Stimulated activated CD4-positive, alpha-beta T cell treated with anti-CD3 and anti-CD28 coated beads, Interleukin-4, amount 100 ng/mL, for 24 hours (primary cell): ENCODE results near the gene PSMD9.
A peak's percentile ranks its signal among the peaks of the same experiment; 100 is the strongest.
"Not testable (repeated sequence)": the region's sequence is repeated elsewhere in the genome, so short reads cannot be mapped to it uniquely, and the experiment has no call there.

ENCODE experiments used
- DNase-seq: peaks from one replicate; pipeline ENCODE4 v3.0.0-alpha.2; 2020

The PSMD9 gene, protein sequence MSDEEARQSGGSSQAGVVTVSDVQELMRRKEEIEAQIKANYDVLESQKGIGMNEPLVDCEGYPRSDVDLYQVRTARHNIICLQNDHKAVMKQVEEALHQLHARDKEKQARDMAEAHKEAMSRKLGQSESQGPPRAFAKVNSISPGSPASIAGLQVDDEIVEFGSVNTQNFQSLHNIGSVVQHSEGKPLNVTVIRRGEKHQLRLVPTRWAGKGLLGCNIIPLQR

GRCh38 chr12:121888478-121889273 is at the start of gene PSMD9:
TSS of gene PSMD9 (plus strand) at chr12:121888790. CDS start at chr12:121888857, 67 bp downstream.
- peak; percentile 99 for DNase-seq

DNA sequence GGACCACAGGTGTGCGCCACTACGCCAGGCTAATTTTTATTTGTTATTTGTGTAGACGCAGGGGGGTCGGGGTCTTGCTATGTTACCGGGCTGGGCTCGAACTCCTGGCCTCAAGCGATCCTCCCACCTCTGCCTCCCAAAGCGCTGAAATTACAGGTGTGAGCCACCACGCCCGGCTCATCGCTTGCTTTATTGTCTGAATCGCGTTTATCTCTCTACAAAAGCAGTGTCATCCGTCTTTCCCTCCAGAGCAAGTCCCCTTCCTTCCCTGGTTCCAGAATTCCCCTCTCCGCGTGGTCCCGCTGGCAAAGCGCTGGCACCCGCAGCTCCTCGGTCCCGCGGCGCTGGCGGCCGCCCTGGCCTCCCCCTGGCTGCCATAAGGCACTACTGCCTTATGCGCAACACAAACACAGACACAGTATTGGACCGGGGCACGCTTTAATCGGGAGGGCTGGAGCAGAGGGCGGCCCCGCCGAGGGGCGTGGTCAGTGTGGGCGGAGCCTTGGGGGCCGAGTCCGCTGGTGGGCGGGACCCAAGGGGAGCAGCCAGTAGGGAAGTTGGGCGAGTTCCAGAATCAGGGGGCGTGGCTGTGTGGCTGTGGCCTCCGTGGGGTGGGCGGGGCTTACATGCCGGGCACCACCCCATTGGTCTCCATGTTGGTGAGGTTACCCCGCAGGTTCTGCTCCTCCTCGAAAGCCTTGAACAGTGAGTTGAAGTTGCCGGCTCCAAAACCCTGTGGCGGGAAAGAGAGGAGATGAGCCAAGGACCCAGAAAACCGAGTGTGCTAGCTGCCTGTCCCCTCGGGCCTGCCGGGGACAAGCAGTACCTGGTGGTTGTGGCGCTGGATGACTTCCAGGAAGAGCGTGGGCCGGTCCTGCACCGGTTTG is 49.2 kb upstream of the PSMD9 start:
- peak; percentile 100 for DNase-seq

DNA sequence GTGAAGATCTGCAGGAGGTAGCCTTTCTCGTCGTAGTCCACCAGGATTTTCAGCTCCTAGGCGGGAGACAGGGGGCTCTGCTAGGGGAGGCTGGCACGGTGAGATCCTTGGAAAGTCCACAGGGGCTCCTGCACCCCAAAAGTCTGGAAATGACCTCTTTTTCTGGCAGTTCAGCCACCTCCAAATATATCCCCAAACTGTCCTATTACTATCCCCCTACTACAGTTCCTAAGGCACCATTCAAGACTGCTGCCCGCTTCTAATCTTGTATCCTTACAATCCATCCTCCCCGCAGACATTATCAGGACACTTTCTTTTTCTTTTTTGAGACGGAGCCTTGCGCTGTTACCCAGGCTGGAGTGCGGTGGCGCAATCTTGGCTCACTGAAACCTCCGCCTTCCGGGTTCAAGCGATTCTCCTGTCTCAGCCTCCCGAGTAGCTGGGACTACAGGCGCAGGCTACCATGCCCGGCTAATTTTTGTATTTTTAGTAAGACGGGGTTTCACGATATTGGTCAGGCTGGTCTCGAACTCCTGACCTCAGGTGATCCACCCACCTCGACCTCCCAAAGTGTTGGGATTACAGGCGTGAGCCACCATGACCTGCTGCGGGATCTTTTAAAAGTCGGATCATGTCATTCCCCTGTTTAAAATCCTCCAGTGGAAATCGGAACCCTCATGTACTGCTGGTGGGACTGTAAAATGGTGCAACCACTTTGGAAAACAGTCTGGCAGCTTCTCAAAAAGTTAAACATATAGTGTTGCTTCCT is 48.4 kb upstream of the PSMD9 start:
- no peak for DNase-seq

DNA sequence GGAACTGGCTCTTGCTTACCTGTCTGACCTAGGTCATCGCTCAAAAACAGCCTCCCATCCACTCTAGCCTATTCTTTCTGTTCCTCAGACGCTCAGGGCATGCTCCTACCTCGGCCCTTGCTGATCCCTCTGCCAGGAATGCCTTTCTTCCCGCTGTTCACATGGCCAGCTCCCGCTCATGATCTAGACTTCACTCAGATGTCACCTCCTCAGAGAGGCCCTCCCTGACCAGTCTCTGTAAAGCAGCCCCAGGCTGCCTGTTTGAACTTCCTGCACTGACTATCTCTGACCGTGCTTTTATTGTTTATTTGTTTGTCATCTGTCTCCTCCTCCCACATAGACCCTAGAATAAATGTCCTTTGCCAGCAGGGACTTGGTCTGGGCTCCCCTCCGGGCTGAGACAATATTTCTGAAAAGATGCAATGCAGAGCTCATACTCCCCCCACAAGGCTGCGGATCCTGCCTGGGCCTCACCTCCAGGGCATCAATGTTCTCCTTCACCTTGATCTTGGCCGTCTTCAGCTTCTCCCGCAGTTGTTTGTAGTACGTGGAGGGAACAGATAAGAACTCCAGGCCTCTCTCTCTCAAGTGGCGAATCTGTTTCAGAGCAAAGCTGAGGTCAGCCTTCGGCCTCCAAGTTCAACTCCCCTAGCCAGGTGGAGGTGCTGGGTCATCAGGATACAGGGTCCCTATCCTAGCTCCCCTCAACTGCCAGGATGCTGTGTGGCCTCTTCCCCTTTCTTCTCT is 45.2 kb upstream of the PSMD9 start:
- no peak for DNase-seq

- no peak for DNase-seq
Observed at GRCh38 chr12:121845701-121846100, 42.9 kb upstream of the PSMD9 start.

DNA sequence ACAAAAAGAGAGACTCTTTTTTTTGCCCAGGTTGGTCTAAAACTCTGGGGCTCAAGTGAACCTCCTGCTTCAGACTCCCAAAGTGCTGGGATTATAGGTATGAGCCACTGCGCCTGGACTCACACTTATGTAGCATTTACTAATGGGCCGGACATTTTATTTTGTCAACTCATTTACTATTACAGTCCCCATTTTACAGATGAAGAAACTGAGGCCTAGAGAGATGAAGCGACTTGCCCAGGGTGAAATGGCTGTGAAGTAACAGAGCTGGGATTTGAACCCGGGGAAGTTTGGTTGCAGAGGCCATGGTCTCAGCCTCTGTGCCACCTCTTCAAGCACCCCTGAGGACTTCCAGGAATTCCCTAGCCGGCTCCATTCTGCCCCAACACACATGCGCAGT is 39.4 kb upstream of the PSMD9 start:
- DNase-seq, result no peak

GRCh38 chr12:121849665-121850064 is 38.9 kb upstream of the PSMD9 start:
- no peak for DNase-seq

DNA sequence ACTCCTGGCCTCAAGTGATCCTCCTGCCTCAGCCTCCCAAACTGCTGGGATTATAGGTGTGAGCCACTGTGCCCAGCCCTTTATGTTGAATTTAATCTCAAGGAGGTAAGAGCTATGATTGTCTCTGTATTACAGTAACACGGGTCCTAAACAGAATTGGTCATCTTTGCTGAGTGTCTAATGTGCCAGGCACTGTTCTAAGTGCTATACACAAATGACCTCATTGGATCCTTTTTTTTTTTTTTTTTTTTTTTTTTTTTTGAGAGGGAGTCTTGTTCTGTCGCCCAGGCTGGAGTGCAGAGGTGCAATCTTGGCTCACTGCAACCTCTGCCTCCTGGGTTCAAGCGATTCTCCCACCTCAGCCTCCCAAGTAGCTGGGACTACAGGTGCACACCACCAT is 36.2 kb upstream of the PSMD9 start:
- not testable (repeated sequence) for DNase-seq

GRCh38 chr12:121857322-121858246 is 31.0 kb upstream of the PSMD9 start:
- no peak for DNase-seq

- DNase-seq, result no peak
Observed at GRCh38 chr12:121858318-121858661, 30.3 kb upstream of the PSMD9 start.

DNA sequence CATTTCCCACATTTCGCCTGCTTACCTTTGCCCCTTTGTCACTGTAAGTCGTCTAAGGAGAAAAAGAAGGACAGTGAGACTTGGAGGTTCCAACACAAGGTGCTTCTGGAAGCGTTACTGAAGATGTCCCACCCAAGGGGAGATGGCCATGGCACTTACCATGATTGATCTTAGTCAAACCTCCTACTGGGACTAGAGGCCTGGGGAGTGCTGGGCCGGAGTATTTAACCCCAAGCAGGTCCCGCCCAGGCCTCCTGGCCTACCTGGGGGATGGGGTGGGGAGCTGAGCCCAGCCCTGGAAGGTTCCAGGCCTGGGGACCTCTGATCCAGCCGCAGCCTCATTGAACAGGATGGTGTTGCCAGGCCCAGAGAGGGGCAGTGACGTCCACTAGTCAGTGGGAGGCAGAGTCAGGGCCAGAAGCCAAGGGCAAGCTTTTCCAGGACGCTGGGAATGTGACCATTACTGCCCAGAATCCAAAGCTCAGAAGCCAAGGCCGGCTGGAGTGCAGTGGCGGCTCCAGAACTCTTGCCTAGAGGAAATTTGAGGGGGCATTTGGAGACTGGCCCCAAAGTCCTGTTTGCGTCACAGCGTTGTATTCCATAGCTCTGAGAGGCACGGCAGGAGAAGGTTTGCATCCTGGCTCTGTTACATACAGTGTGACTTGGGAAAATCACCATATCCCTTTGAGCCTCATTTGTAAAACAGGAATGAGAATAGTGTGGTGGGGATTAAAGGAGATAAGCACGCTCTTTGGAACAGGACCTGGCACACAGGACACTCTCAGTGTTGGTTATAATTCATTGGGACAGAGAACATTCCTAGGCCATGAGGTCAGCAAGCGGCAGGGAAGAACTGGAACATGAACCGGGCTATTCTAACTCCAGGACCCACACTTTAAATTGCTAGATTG is 29.7 kb upstream of the PSMD9 start, which contains the start of gene HPD:
Gene HPD, minus strand, starts transcription at position 198 of the 911 bp plus-strand sequence. Its CDS starts 36 bp downstream, at position 162.
- DNase-seq, result no peak

GRCh38 chr12:121860257-121860656 is 28.3 kb upstream of the PSMD9 start:
- DNase-seq, result no peak

DNA sequence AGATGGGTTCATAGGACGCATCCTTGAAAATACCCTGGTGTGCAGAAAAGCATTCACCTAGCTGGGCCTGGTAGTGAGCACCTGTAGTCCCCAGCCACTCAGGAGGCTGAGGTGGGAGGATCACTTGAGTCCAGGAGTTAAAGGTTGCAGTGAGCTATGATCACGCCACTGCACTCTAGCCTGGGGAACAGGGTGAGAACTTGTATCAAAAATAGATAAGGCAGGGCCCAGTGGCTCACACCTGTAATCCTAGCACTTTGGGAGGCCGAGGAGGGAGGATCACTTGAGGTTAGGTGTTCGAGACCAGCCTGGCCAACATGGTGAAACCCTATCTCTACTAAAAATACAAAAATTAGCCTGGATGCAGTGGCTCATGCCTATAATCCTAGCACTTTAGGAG is 27.9 kb upstream of the PSMD9 start:
- DNase-seq, result not testable (repeated sequence)

DNA sequence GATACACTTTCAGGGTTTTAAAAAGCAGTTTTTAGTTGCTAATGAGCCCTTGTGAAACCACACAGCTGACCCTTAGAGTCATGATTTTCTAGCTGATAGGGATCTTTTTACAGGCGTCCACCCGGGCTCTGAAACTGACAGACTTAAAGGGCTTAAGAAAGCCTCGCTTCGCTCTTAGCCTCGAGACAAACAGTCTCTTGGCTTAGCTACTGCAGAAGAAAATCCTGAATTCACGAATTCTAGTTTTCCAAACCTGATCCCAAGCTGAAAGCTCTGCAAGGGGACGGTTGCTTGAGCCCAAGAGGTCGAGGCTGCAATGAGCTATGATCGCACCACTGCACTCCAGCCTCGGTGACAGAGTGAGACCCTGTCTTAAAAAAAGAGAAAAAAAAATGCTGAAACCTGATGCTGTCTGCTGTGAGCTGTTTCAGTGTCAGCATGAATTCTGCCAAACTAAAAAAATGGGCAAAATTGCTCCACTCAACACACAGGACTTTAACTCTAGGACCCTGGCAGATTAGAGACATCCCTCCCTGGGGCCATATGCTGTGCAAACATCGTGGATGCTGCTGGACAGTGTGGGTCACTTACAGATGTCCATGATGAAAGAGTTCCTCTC is 26.8 kb upstream of the PSMD9 start:
- DNase-seq, result no peak

DNA sequence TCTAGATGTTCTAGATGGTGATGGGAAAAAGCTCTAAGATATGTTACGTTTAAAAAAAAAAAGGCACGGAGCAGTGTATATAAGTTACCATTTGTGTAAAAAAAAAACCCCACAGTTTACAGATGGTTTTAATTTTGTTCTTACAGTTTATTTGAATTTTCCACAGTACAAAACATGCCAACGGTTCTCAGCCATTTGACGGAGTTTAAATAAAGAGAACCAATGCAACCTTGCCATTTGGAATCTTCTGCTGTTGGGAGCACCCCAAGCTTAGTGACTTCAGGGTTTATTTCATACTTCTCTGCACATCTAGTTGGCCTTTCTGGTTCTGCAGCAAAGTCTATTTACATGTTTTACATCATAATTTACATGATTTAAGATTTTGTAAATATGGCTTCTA is 22.3 kb upstream of the PSMD9 start:
- DNase-seq, result no peak

DNA sequence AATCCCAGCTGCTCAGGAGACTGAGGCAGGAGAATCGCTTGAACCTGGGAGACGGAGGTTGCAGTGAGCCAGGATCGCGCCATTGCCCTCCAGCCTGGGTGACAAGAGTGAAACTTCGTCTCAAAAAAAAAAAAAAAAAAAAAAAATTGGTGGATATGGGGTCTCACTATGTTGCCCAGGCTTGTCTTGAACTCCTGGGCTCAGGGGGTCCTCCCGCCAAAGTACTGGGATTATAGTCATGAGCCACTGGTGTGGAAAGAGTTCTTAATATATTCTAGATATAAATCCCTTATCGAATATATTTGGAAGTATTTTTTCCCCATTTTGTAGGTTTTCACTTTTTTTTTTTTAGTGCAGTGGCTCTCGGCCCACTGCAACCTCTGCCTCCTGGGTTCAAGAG is 19.4 kb upstream of the PSMD9 start:
- not testable (repeated sequence) for DNase-seq

DNA sequence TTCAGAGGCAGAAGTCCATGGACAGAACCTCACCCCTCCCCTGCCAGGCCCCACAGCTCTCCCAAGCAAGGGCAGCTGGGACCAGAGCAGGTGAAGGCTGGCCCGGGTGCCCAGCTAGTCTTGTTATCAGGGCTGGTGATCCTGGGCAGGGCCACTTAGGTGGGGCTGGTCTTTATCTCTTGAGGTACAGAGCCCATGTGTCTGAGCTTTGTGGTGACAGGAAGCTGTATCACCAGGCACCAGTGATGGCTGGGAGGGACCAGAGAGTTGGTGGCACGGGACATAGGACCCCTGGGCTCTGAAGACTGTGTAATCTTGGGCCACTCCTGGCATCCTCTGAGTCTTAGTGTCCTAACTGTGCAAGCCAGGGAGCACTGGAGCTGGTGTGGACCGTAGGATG is 17.1 kb upstream of the PSMD9 start:
- no peak for DNase-seq

DNA sequence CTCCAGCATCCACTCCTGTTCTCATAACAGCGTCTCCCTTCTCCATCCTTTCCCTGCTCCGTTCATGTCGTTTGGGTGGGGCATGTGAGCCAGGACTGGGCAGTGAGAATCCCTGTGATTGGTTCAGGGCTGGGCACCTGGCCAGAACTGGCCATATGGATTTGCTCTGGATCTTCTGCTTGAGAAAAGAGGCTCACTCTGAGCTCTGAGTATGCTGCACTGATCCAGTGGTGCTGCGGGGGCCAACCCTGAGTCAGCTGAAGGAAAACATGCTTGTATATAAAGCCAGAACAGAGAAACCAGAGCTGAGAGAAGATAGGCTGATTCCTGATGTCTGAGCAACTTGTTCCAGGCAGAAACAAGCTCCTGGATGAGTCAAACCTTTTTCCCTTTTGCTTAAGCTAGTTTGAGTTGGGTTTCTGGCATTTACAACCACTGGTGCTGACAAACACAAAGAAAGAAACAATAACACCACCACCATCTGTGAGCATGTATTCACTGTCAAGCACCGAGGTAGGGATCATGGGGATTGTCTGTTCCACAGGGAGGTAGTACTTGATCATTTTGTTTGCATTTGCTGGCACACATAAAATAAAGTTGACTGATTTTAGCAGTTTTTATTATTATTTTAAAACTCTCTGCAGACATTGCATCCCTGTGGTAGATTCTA is 15.9 kb upstream of the PSMD9 start:
- no peak for DNase-seq

DNA sequence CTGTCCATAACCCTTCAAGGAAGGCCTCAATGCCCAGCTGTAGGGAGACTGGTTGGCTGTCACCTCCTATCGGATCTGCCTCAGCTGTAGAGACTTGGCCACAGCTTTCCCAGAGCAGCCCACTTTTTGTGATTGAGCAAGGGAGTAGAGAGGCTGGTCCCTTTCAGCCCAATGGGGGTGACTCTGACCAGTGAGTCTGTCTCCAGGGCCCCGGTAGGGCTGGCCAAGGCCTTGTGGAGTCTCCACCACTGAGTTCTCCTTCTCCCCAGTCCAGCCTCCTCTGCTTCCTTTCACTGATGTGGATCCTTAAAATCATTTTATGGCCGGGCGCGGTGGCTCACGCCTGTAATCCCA is 15.4 kb upstream of the PSMD9 start:
- no peak for DNase-seq
